WTC11 (cell line): ENCODE measurements around the gene LRRC75B. TPM values are rescaled to one million over a fixed set of nuclear protein-coding genes. Genes with fewer than 3 reads are reported as not detected.

ENCODE experiments used
- ATAC-seq: fragments of 200-7000 bp; cut with Tn5 transposase; 2 replicates; pipeline ENCODE4 v1.10.0; 2021; ENCODE audit warnings: mild to moderate bottlenecking, moderate library complexity
- CTCF ChIA-PET: fragments of 300-600 bp; sonication (Branson Sonifier 250); formaldehyde crosslinking; loops from one replicate; lab custom pipeline; 2021; ENCODE audit warnings: antibody characterized with exemption; lab: Charles Lee
- POLR2A ChIA-PET: fragments of 350-600 bp; sonication (Branson Sonifier 250); formaldehyde crosslinking; loops from one replicate; lab custom pipeline; 2021; ENCODE audit warnings: antibody characterized with exemption; lab: Charles Lee
- DNase-seq: peaks from one replicate; pipeline ENCODE4 v3.0.0; 2021; ENCODE audit warnings: low spot score
- H3K27ac Mint-ChIP-seq: 2 replicates; pipeline ENCODE4 v1.8.0; 2021; ENCODE audit warnings: mixed read lengths
- H3K27me3 Mint-ChIP-seq: 2 replicates; pipeline ENCODE4 v1.8.0; 2021; ENCODE audit warnings: low read depth, mild to moderate bottlenecking, moderate library complexity, mixed read lengths
- H3K36me3 Mint-ChIP-seq: 2 replicates; pipeline ENCODE4 v1.8.0; 2021; ENCODE audit warnings: mixed read lengths
- H3K4me1 Mint-ChIP-seq: 2 replicates; pipeline ENCODE4 v1.8.0; 2022; ENCODE audit warnings: mixed read lengths
- H3K4me3 Mint-ChIP-seq: 2 replicates; pipeline ENCODE4 v1.8.0; 2021; ENCODE audit warnings: mild to moderate bottlenecking, moderate library complexity, mixed read lengths
- H3K9me3 Mint-ChIP-seq: 2 replicates; pipeline ENCODE4 v1.8.0; 2021; ENCODE audit warnings: mixed read lengths
- ETV6 ChIP-seq: sonication (generic); formaldehyde crosslinking; IDR thresholded peaks from 2 replicates; pipeline ENCODE4 v1.8.1; 2022; ENCODE audit warnings: mild to moderate bottlenecking, missing genetic modification reagents
- FOXP4 ChIP-seq: sonication (generic); formaldehyde crosslinking; IDR thresholded peaks from 2 replicates; pipeline ENCODE4 v1.8.0; 2022; ENCODE audit warnings: mild to moderate bottlenecking, missing genetic modification reagents
- GTF2I ChIP-seq: fragments of 250-450 bp; sonication (Bioruptor Pico); conservative IDR thresholded peaks from 2 replicates; pipeline ENCODE4 v1.4.0; 2021; ENCODE audit warnings: mild to moderate bottlenecking
- HMGA2 ChIP-seq: fragments of 250-450 bp; sonication (Bioruptor Pico); IDR thresholded peaks from 2 replicates; pipeline ENCODE4 v1.4.0; 2021; ENCODE audit warnings: mild to moderate bottlenecking, moderate library complexity
- JUN ChIP-seq: sonication (generic); formaldehyde crosslinking; IDR thresholded peaks from 2 replicates; pipeline ENCODE4 v1.8.0; 2023; ENCODE audit warnings: mild to moderate bottlenecking, missing genetic modification reagents
- MYBL2 ChIP-seq: sonication (generic); formaldehyde crosslinking; IDR thresholded peaks from 2 replicates; pipeline ENCODE4 v1.8.1; 2023; ENCODE audit warnings: mild to moderate bottlenecking, moderate library complexity, missing genetic modification reagents
- SMAD3 ChIP-seq: sonication (generic); formaldehyde crosslinking; IDR thresholded peaks from 2 replicates; pipeline ENCODE4 v1.8.0; 2022; ENCODE audit warnings: missing genetic modification reagents, mild to moderate bottlenecking, borderline replicate concordance
- TEAD4 ChIP-seq: sonication (generic); formaldehyde crosslinking; IDR thresholded peaks from 2 replicates; pipeline ENCODE4 v1.8.0; 2022; ENCODE audit warnings: mild to moderate bottlenecking, missing genetic modification reagents
- ZNF121 ChIP-seq: sonication (generic); formaldehyde crosslinking; IDR thresholded peaks from 2 replicates; pipeline ENCODE4 v1.8.0; 2023; ENCODE audit warnings: missing genetic modification reagents
- ZNF232 ChIP-seq: sonication (generic); formaldehyde crosslinking; IDR thresholded peaks from 2 replicates; pipeline ENCODE4 v1.8.0; 2022; ENCODE audit warnings: mild to moderate bottlenecking, missing genetic modification reagents
- ZNF263 ChIP-seq: sonication (generic); formaldehyde crosslinking; IDR thresholded peaks from 2 replicates; pipeline ENCODE4 v1.8.1; 2022; ENCODE audit warnings: low read depth, mild to moderate bottlenecking, moderate library complexity, missing genetic modification reagents
- ZNF281 ChIP-seq: sonication (generic); formaldehyde crosslinking; IDR thresholded peaks from 2 replicates; pipeline ENCODE4 v1.8.0; 2023; ENCODE audit warnings: mild to moderate bottlenecking, missing genetic modification reagents
- ZNF423 ChIP-seq: fragments of 250-450 bp; sonication (Bioruptor Pico); IDR thresholded peaks from 2 replicates; pipeline ENCODE4 v2.1.2; 2022; ENCODE audit warnings: mild to moderate bottlenecking, moderate library complexity
- ZSCAN18 ChIP-seq: fragments of 250-450 bp; sonication (Bioruptor Pico); IDR thresholded peaks from 2 replicates; pipeline ENCODE4 v2.1.2; 2022; ENCODE audit warnings: mild to moderate bottlenecking, moderate library complexity
- total RNA-seq: library from RNA; stranded (reverse); gene quantifications from 3 replicates; pipeline ENCODE4 v1.2.3, GENCODE V29; 2021
- TF ChIP-seq, protein P1 (sequence below): sonication (generic); formaldehyde crosslinking; IDR thresholded peaks from 2 replicates; pipeline ENCODE4 v1.8.1; 2023; ENCODE audit warnings: mild to moderate bottlenecking, missing genetic modification reagents
- TF ChIP-seq, protein P2 (sequence below): fragments of 250-450 bp; sonication (Bioruptor Pico); IDR thresholded peaks from 2 replicates; pipeline ENCODE4 v1.9.0; 2021; ENCODE audit warnings: mild to moderate bottlenecking
- TF ChIP-seq, protein P3 (sequence below): sonication (generic); formaldehyde crosslinking; IDR thresholded peaks from 2 replicates; pipeline ENCODE4 v1.8.1; 2023; ENCODE audit warnings: mild to moderate bottlenecking, missing genetic modification reagents, moderate library complexity
- TF ChIP-seq, protein P4 (sequence below): sonication (generic); formaldehyde crosslinking; IDR thresholded peaks from 2 replicates; pipeline ENCODE4 v1.8.0; 2022; ENCODE audit warnings: mild to moderate bottlenecking, missing genetic modification reagents
- TF ChIP-seq, protein P5 (sequence below): sonication (generic); formaldehyde crosslinking; conservative IDR thresholded peaks from 2 replicates; pipeline ENCODE4 v1.8.1; 2023; ENCODE audit warnings: mild to moderate bottlenecking, low read depth, missing genetic modification reagents, moderate library complexity

Gene LRRC75B
- total RNA-seq, 1 experiment from 2014 or later: 19.2 TPM

- no peak for TF ChIP-seq ZNF423 (CRISPR knock-in tag)
- TF ChIP-seq, protein P1, sequence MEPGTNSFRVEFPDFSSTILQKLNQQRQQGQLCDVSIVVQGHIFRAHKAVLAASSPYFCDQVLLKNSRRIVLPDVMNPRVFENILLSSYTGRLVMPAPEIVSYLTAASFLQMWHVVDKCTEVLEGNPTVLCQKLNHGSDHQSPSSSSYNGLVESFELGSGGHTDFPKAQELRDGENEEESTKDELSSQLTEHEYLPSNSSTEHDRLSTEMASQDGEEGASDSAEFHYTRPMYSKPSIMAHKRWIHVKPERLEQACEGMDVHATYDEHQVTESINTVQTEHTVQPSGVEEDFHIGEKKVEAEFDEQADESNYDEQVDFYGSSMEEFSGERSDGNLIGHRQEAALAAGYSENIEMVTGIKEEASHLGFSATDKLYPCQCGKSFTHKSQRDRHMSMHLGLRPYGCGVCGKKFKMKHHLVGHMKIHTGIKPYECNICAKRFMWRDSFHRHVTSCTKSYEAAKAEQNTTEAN (CRISPR knock-in tag): no peak
- TF ChIP-seq GTF2I (CRISPR knock-in tag): no peak
- no peak for TF ChIP-seq ZNF232
- no peak for TF ChIP-seq FOXP4 (CRISPR knock-in tag)
- TF ChIP-seq JUN (CRISPR knock-in tag): no peak
- TF ChIP-seq, protein P2, sequence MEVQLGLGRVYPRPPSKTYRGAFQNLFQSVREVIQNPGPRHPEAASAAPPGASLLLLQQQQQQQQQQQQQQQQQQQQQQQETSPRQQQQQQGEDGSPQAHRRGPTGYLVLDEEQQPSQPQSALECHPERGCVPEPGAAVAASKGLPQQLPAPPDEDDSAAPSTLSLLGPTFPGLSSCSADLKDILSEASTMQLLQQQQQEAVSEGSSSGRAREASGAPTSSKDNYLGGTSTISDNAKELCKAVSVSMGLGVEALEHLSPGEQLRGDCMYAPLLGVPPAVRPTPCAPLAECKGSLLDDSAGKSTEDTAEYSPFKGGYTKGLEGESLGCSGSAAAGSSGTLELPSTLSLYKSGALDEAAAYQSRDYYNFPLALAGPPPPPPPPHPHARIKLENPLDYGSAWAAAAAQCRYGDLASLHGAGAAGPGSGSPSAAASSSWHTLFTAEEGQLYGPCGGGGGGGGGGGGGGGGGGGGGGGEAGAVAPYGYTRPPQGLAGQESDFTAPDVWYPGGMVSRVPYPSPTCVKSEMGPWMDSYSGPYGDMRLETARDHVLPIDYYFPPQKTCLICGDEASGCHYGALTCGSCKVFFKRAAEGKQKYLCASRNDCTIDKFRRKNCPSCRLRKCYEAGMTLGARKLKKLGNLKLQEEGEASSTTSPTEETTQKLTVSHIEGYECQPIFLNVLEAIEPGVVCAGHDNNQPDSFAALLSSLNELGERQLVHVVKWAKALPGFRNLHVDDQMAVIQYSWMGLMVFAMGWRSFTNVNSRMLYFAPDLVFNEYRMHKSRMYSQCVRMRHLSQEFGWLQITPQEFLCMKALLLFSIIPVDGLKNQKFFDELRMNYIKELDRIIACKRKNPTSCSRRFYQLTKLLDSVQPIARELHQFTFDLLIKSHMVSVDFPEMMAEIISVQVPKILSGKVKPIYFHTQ: no peak
- TF ChIP-seq MYBL2 (CRISPR knock-in tag): no peak
- TF ChIP-seq SMAD3 (CRISPR knock-in tag): no peak
- no peak for TF ChIP-seq ETV6
- no peak for TF ChIP-seq ZNF121 (CRISPR knock-in tag)
Observed at GRCh38 chr22:24583221-24584165, 9.4 kb downstream of the LRRC75B start (continued).

- Mint-ChIP-seq H3K27ac (no peak overlapping the region), H3K27me3 (no peaks in the 10 kb centered on the region), H3K4me1 (no peaks in the 10 kb centered on the region), H3K36me3 (no peaks in the 10 kb centered on the region), H3K4me3 (no peak overlapping the region), H3K9me3 (no peaks in the 10 kb centered on the region)
- ChIA-PET POLR2A (no interaction called here), CTCF (no interaction called here)
- ATAC-seq (no peak), DNase-seq (no peak)
- TF ChIP-seq ZNF281 (no peak), ZSCAN18 (CRISPR knock-in tag) (no peak), HMGA2 (CRISPR knock-in tag) (no peak), ZNF263 (CRISPR knock-in tag) (no peak), TEAD4 (CRISPR knock-in tag) (no peak)
- TF ChIP-seq, protein P3, sequence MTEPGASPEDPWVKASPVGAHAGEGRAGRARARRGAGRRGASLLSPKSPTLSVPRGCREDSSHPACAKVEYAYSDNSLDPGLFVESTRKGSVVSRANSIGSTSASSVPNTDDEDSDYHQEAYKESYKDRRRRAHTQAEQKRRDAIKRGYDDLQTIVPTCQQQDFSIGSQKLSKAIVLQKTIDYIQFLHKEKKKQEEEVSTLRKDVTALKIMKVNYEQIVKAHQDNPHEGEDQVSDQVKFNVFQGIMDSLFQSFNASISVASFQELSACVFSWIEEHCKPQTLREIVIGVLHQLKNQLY (CRISPR knock-in tag): no peak
- TF ChIP-seq, protein P4, sequence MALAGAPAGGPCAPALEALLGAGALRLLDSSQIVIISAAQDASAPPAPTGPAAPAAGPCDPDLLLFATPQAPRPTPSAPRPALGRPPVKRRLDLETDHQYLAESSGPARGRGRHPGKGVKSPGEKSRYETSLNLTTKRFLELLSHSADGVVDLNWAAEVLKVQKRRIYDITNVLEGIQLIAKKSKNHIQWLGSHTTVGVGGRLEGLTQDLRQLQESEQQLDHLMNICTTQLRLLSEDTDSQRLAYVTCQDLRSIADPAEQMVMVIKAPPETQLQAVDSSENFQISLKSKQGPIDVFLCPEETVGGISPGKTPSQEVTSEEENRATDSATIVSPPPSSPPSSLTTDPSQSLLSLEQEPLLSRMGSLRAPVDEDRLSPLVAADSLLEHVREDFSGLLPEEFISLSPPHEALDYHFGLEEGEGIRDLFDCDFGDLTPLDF (CRISPR knock-in tag): no peak
- TF ChIP-seq, protein P5, sequence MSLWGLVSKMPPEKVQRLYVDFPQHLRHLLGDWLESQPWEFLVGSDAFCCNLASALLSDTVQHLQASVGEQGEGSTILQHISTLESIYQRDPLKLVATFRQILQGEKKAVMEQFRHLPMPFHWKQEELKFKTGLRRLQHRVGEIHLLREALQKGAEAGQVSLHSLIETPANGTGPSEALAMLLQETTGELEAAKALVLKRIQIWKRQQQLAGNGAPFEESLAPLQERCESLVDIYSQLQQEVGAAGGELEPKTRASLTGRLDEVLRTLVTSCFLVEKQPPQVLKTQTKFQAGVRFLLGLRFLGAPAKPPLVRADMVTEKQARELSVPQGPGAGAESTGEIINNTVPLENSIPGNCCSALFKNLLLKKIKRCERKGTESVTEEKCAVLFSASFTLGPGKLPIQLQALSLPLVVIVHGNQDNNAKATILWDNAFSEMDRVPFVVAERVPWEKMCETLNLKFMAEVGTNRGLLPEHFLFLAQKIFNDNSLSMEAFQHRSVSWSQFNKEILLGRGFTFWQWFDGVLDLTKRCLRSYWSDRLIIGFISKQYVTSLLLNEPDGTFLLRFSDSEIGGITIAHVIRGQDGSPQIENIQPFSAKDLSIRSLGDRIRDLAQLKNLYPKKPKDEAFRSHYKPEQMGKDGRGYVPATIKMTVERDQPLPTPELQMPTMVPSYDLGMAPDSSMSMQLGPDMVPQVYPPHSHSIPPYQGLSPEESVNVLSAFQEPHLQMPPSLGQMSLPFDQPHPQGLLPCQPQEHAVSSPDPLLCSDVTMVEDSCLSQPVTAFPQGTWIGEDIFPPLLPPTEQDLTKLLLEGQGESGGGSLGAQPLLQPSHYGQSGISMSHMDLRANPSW: no peak
Observed at GRCh38 chr22:24582056-24582814, 10.6 kb downstream of the LRRC75B start.
